Ovary (tissue), 3 donors: ENCODE results near the gene HIVEP3.

Experiments used
- CTCF ChIP-seq, 3 donors: fragments of 450-650 bp in 2 of 3; fragments of 200-600 bp in 1 of 3; IDR thresholded peaks; one replicate each; pipeline versions ENCODE4 v1.5.1 to v1.8.0; 2016 to 2022; ENCODE audit warnings: antibody characterized with exemption in 3 of 3, mild to moderate bottlenecking in 1 of 3
- EP300 ChIP-seq: sonication (generic); formaldehyde crosslinking; IDR thresholded peaks from one replicate; pipeline ENCODE4 v1.6.1; 2017; ENCODE audit warnings: antibody characterized with exemption
- POLR2A ChIP-seq: fragments of 450-650 bp; IDR thresholded peaks from one replicate; pipeline ENCODE4 v1.6.1; 2017; ENCODE audit warnings: antibody characterized with exemption, mild to moderate bottlenecking, moderate library complexity
- donor health status: DM: no; HTN: no; CAD: no.

- TF ChIP-seq CTCF (IDR thresholded peaks at IDR 0.05) (no peak), POLR2A (no peak), EP300 (no peak)
These were observed 304.8 kb downstream of the HIVEP3 start for GRCh38 chr1:41613689-41614574.
